A549 (cell line): ENCODE data around the gene RNF175. TPM values are rescaled to one million over a fixed set of nuclear protein-coding genes. Genes with fewer than 3 reads are reported as not detected.

ENCODE experiments used
- ATAC-seq, 2 experiments: fragments of 200-7000 bp in 1 of 2; fragments of >200 bp in 1 of 2; cut with Nextera tagmentation in 1 of 2; cut with Tn5 transposase in 1 of 2; 3 replicates each; pipeline versions ENCODE4 v1.8.0 to v1.9.1; 2018 to 2020; ENCODE audit warnings: mild to moderate bottlenecking in 1 of 2, moderate library complexity in 1 of 2
- CTCF ChIA-PET: fragments of 300-600 bp; sonication (Branson Sonifier 250); formaldehyde crosslinking; extraction: SDS; loops from one replicate; lab custom pipeline; 2021; ENCODE audit warnings: antibody characterized with exemption, inconsistent platforms; lab: Yijun Ruan, JAX
- POLR2A ChIA-PET: fragments of 350-600 bp; formaldehyde crosslinking; extraction: SDS; loops from one replicate; lab custom pipeline; 2021; ENCODE audit warnings: antibody characterized with exemption, inconsistent platforms; lab: Yijun Ruan, JAX
- DNase-seq, 2 experiments: peaks; one replicate each; pipeline versions ENCODE4 v3.0.0 to v3.0.0-alpha.2; 2011 to 2016; ENCODE audit warnings: low read depth in 1 of 2, low spot score in 1 of 2
- FAIRE-seq: peaks from 2 replicates; lab custom pipeline; 2011; peaks lifted over from hg19 to GRCh38; lab: Jason Lieb, UNC
- H3K27ac ChIP-seq, 2 experiments: fragments of >200 bp; sonication (Bioruptor Twin); formaldehyde crosslinking; 3 replicates each; pipeline ENCODE4 v1.5.1; 2016 to 2017
- H3K4me1 ChIP-seq: fragments of >200 bp; sonication (Bioruptor Twin); formaldehyde crosslinking; 3 replicates; pipeline ENCODE4 v1.6.1; 2016
- H3K4me2 ChIP-seq: fragments of >200 bp; sonication (Bioruptor Twin); formaldehyde crosslinking; 3 replicates; pipeline ENCODE4 v1.6.1; 2016
- H3K4me3 ChIP-seq: fragments of >200 bp; sonication (Bioruptor Twin); formaldehyde crosslinking; 3 replicates; pipeline ENCODE4 v1.5.1; 2016
- H3K9me3 ChIP-seq: fragments of >200 bp; sonication (Bioruptor Twin); formaldehyde crosslinking; 3 replicates; pipeline ENCODE4 v1.6.1; 2016
- CBX8 ChIP-seq: fragments of 200-600 bp; sonication (generic); IDR thresholded peaks from 2 replicates; pipeline ENCODE4 v1.6.1; 2016
- EHMT2 ChIP-seq: fragments of 200-600 bp; sonication (generic); IDR thresholded peaks from 2 replicates; pipeline ENCODE4 v1.6.1; 2016; ENCODE audit warnings: antibody characterized with exemption, low read depth, mild to moderate bottlenecking, moderate library complexity
- FOSB ChIP-seq: fragments of 250-450 bp; sonication (Bioruptor Pico); IDR thresholded peaks from 2 replicates; pipeline ENCODE4 v1.5.0; 2020; ENCODE audit warnings: mild to moderate bottlenecking, moderate library complexity
- FOSL2 ChIP-seq, 2 experiments: fragments of 450-650 bp in 1 of 2; fragments of >200 bp in 1 of 2; sonication (Bioruptor Twin) in 1 of 2; formaldehyde crosslinking; IDR thresholded peaks; 2 replicates each; pipeline versions ENCODE4 v1.5.0 to v1.6.1; 2016 to 2020; ENCODE audit warnings: mild to moderate bottlenecking in 1 of 2, moderate library complexity in 1 of 2
- GATA3 ChIP-seq: IDR thresholded peaks from 2 replicates; pipeline ENCODE4 v1.6.1; 2012; ENCODE audit warnings: borderline replicate concordance
- HEYL ChIP-seq: fragments of 250-450 bp; sonication (Bioruptor Pico); IDR thresholded peaks from 2 replicates; pipeline ENCODE4 v1.8.0; 2021; ENCODE audit warnings: mild to moderate bottlenecking, moderate library complexity
- JUN ChIP-seq, 2 experiments: fragments of >200 bp; sonication (Bioruptor Twin); formaldehyde crosslinking; IDR thresholded peaks; 2 replicates in 1 of 2; 3 replicates in 1 of 2; pipeline ENCODE4 v1.6.1; 2016 to 2017
- MYC ChIP-seq: IDR thresholded peaks from 2 replicates; pipeline ENCODE4 v1.6.1; 2012; ENCODE audit warnings: mild to moderate bottlenecking, inconsistent platforms, low read length, improper control_type of control experiment, borderline replicate concordance
- NFE2L2 ChIP-seq: fragments of 150-350 bp; conservative IDR thresholded peaks from 2 replicates; pipeline ENCODE4 v1.6.1; 2014; ENCODE audit warnings: low read length
- NPAS2 ChIP-seq: fragments of 250-450 bp; sonication (Bioruptor Pico); IDR thresholded peaks from 2 replicates; pipeline ENCODE4 v1.8.0; 2022; ENCODE audit warnings: mild to moderate bottlenecking, moderate library complexity, borderline replicate concordance
- PBX3 ChIP-seq: IDR thresholded peaks from 2 replicates; pipeline ENCODE4 v1.6.1; 2012
- PHF8 ChIP-seq: fragments of 200-600 bp; sonication (generic); IDR thresholded peaks from 2 replicates; pipeline ENCODE4 v1.6.1; 2016; ENCODE audit warnings: low read depth, mild to moderate bottlenecking, antibody characterized with exemption, moderate library complexity, borderline replicate concordance
- RARB ChIP-seq: fragments of 250-450 bp; sonication (Bioruptor Pico); IDR thresholded peaks from 2 replicates; pipeline ENCODE4 v1.8.0; 2021; ENCODE audit warnings: mild to moderate bottlenecking, moderate library complexity
- REST ChIP-seq: fragments of 200-600 bp; sonication (generic); IDR thresholded peaks from 2 replicates; pipeline ENCODE4 v1.6.1; 2016; ENCODE audit warnings: antibody characterized with exemption, mild to moderate bottlenecking, moderate library complexity
- RFX5 ChIP-seq: fragments of 450-650 bp; IDR thresholded peaks from 2 replicates; pipeline ENCODE4 v1.7.1; 2014; ENCODE audit warnings: antibody characterized with exemption, mild to moderate bottlenecking, moderate library complexity
- RNF2 ChIP-seq: fragments of 200-600 bp; sonication (generic); IDR thresholded peaks from 2 replicates; pipeline ENCODE4 v1.6.1; 2016; ENCODE audit warnings: low read depth, mild to moderate bottlenecking, antibody characterized with exemption, moderate library complexity, borderline replicate concordance
- ZC3H11A ChIP-seq: fragments of 450-650 bp; IDR thresholded peaks from 2 replicates; pipeline ENCODE4 v1.6.1; 2014; ENCODE audit warnings: antibody characterized with exemption, mild to moderate bottlenecking
- WGBS: methylation state at CpG from one replicate; pipeline ENCODE4 v1.1.6; 2017; ENCODE audit errors: missing lambda C conversion rate; 5-methylcytosine and 5-hydroxymethylcytosine counted together
- polyA plus RNA-seq, 4 experiments: library from polyadenylated mRNA; depleted of rRNA in 3 of 4; stranded (reverse); fragments of >200 nt; fragmentation: RNase III in 1 of 4; extraction: RNeasy Plus Mini Kit Qiagen cat#74134 plus additional on column Dnase treatment in 1 of 4; gene quantifications; 2 replicates in 3 of 4; 3 replicates in 1 of 4; pipeline ENCODE4 v1.2.3, GENCODE V29; 2011 to 2017
- TF ChIP-seq, protein P1 (sequence below): fragments of >200 bp; sonication (Bioruptor Twin); formaldehyde crosslinking; IDR thresholded peaks from 2 replicates; pipeline ENCODE4 v1.6.1; 2016
- TF ChIP-seq, protein P2 (sequence below): fragments of >200 bp; sonication (Bioruptor Twin); formaldehyde crosslinking; IDR thresholded peaks from 3 replicates; pipeline ENCODE4 v1.5.1; 2016

The RNF175 gene
- polyA plus RNA-seq, 2 of the 4 experiments (the other 2 are of a cell fraction) = not detected

DNA sequence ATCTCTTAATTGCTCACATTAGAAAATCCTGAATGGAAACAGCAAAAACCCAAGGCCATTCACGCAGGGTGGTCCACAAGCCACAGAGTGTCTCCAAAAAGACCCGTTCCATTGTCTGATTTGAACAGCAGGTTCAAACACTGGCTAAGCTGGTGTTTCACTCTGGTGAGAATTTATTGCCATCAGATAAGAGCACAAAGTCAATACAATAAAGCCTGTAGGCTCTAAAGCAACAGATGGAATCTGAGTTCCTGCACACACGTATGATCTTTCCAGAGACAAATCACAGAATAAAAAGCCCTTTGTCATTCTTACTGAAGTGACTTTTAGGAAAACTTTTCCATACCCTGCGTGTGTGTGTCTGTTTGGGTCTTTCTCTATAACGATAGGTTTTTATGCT, 34.2 kb upstream of the RNF175 start:
- Histone ChIP-seq H3K4me3 (no peak overlapping the region), H3K27ac (no peak overlapping the region), H3K4me2 (no peak overlapping the region), H3K9me3 (no peaks in the 10 kb centered on the region), H3K4me1 (no peaks in the 10 kb centered on the region)
- FAIRE-seq = no peak
- ATAC-seq = no peak
- no peak for DNase-seq
- TF ChIP-seq ZC3H11A = no peak
- TF ChIP-seq PHF8 = no peak
- TF ChIP-seq, protein P1, sequence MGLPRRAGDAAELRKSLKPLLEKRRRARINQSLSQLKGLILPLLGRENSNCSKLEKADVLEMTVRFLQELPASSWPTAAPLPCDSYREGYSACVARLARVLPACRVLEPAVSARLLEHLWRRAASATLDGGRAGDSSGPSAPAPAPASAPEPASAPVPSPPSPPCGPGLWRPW = no peak
- no peak for TF ChIP-seq PBX3
- 62% methylated on average over 5 of the region's 5 CpGs for WGBS
- ChIA-PET CTCF (interaction anchor here (1.5 kb wide), 1 partner anchor 9 kb away, joined by 4 read pairs; no protein-coding TSS in a partner anchor), POLR2A (no interaction called here)

DNA sequence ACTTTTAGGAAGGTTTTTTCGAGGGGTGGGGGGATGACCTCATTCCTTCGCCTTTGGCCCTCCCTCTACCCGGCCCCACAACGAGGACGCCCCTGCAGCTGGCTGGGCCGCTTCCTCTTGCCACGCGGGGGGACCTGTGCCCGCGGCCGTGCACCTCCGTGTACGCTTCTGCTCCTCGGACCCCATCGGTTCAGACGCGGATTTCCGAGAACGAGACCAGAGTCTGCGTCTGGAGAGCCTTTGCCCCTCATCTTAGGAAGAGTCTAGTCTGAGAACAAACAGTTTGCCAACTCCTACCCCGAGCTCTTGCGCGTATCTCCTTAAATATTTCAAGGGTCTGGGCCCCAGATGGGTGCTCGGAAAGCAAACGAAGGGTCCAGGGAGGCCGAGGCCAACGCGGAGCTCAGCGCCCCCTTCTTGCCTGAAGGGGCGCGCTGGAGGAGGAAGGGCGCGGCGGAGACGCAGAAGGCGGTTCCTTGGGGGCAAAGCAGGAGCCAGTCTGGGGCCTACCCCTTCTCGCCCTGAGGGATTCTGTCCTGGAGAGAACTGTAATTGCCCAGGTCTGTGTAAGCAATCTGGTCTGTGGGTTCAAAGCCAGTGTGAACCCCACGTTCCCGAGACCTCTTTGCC, 32.9 kb upstream of the RNF175 start:
- no peak for FAIRE-seq

More for the DNA sequence above, 32.9 kb upstream of the RNF175 start:
- H3K4me1 ChIP-seq = no peaks in the 10 kb centered on the region
- ATAC-seq (no peak), DNase-seq (no peak)
- TF ChIP-seq JUN (IDR thresholded peaks at IDR 0.05) (no peak), MYC (no peak), HEYL (CRISPR knock-in tag) (no peak), CBX8 (no peak), REST (no peak), EHMT2 (no peak), NPAS2 (no peak), FOSB (CRISPR knock-in tag) (no peak), RNF2 (no peak), RFX5 (no peak), GATA3 (no peak), FOSL2 (IDR thresholded peaks at IDR 0.05) (no peak), FOSL2 (CRISPR knock-in tag; IDR thresholded peaks at IDR 0.05) (no peak), NFE2L2 (no peak), RARB (CRISPR knock-in tag) (no peak)
- TF ChIP-seq, protein P2, sequence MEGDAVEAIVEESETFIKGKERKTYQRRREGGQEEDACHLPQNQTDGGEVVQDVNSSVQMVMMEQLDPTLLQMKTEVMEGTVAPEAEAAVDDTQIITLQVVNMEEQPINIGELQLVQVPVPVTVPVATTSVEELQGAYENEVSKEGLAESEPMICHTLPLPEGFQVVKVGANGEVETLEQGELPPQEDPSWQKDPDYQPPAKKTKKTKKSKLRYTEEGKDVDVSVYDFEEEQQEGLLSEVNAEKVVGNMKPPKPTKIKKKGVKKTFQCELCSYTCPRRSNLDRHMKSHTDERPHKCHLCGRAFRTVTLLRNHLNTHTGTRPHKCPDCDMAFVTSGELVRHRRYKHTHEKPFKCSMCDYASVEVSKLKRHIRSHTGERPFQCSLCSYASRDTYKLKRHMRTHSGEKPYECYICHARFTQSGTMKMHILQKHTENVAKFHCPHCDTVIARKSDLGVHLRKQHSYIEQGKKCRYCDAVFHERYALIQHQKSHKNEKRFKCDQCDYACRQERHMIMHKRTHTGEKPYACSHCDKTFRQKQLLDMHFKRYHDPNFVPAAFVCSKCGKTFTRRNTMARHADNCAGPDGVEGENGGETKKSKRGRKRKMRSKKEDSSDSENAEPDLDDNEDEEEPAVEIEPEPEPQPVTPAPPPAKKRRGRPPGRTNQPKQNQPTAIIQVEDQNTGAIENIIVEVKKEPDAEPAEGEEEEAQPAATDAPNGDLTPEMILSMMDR = no peak
- TF ChIP-seq, protein P1 = no peak
- no peak overlapping the region for H3K27ac ChIP-seq
- 72% methylated on average over 36 of the region's 39 CpGs for WGBS
- no peaks in the 10 kb centered on the region for H3K9me3 ChIP-seq
- H3K4me2 ChIP-seq = peak overlapping the region; percentile 54
- CTCF ChIA-PET = no interaction called here
- POLR2A ChIA-PET = no interaction called here
- H3K4me3 ChIP-seq = no peak overlapping the region
